ENCODE data around the gene DOK4. TPM values are rescaled to one million over a fixed set of nuclear protein-coding genes. Genes with fewer than 3 reads are reported as not detected.
A peak's percentile ranks its signal among the peaks of the same experiment; 100 is the strongest.
"Not testable (repeated sequence)": the region's sequence is repeated elsewhere in the genome, so short reads cannot be mapped to it uniquely, and the experiment has no call there.

Gene DOK4
- total RNA-seq, 1 experiment from 2014 or later: 23.0 TPM

- Mint-ChIP-seq H3K9me3 (ENCODE audit: low read depth, unreplicated experiment) (no peaks in the 10 kb centered on the region), H3K27ac (ENCODE audit: unreplicated experiment) (no peak overlapping the region), H3K4me1 (ENCODE audit: low read depth, unreplicated experiment) (peaks cover 9% of the 10 kb centered on the region), H3K27me3 (ENCODE audit: unreplicated experiment) (peaks cover 61% of the 10 kb centered on the region), H3K4me3 (ENCODE audit: low read depth, unreplicated experiment) (no peak overlapping the region), H3K36me3 (ENCODE audit: insufficient read depth, unreplicated experiment) (no peaks in the 10 kb centered on the region)
- TF ChIP-seq CTCF (IDR thresholded peaks at IDR 0.05; ENCODE audit: unreplicated experiment): no peak
- intact Hi-C loops (cut with micrococcal nuclease; ENCODE audit: unreplicated experiment): no loop called here
- DNase-seq: no peak
- CTCF ChIA-PET: interaction anchor here (0.8 kb wide), 1 partner anchor 44 kb away, joined by 8 read pairs; no protein-coding TSS in a partner anchor
- BruUV-seq (replicated peaks): no TSS peak
Observed at GRCh38 chr16:57502048-57502775, 15.9 kb upstream of the DOK4 start.

DNA sequence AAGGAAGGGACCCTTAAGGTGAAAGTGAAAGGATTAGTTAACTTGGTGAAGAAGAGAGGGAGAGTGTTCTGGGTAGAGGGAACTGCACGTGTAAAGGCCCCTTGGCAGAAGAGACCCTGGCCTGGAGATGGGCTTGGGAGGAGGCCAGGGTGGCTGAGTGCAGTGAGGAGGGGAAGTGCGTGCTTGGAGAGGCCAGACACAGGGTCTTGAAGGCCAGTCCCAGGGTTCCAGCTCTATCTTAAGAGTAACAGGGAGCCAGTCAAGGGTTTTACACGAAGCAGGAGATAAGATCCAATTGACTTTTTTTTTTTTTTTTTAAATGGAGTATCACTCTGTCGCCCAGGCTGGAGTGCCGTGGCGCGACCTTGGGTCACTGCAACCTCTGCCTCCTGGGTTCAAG lies 15.2 kb upstream of the DOK4 start:
- CTCF ChIA-PET: interaction anchor here (0.5 to 0.8 kb wide), 2 partner anchors 45 to 711 kb away, joined by 6 to 8 read pairs; no protein-coding TSS in a partner anchor
- no peak overlapping the region for H3K27ac Mint-ChIP-seq (ENCODE audit: unreplicated experiment)
- H3K4me3 Mint-ChIP-seq (ENCODE audit: low read depth, unreplicated experiment): no peak overlapping the region
- no peaks in the 10 kb centered on the region for H3K36me3 Mint-ChIP-seq (ENCODE audit: insufficient read depth, unreplicated experiment)
- intact Hi-C loops (cut with micrococcal nuclease; ENCODE audit: unreplicated experiment): no loop called here
- BruUV-seq (replicated peaks): no TSS peak
- no peak for DNase-seq
- peaks cover 54% of the 10 kb centered on the region for H3K27me3 Mint-ChIP-seq (ENCODE audit: unreplicated experiment)
- H3K4me1 Mint-ChIP-seq (ENCODE audit: low read depth, unreplicated experiment): peaks cover 9% of the 10 kb centered on the region
- TF ChIP-seq CTCF (IDR thresholded peaks at IDR 0.05; ENCODE audit: unreplicated experiment): no peak
- no peaks in the 10 kb centered on the region for H3K9me3 Mint-ChIP-seq (ENCODE audit: low read depth, unreplicated experiment)

GRCh38 chr16:57500578-57501111 lies 14.4 kb upstream of the DOK4 start:
- CTCF ChIA-PET: interaction anchor here (0.7 kb wide), 1 partner anchor 222 kb away, joined by 4 read pairs; no protein-coding TSS in a partner anchor
- H3K27ac Mint-ChIP-seq (ENCODE audit: unreplicated experiment): no peak overlapping the region
- intact Hi-C loops (cut with micrococcal nuclease; ENCODE audit: unreplicated experiment): no loop called here

DNA sequence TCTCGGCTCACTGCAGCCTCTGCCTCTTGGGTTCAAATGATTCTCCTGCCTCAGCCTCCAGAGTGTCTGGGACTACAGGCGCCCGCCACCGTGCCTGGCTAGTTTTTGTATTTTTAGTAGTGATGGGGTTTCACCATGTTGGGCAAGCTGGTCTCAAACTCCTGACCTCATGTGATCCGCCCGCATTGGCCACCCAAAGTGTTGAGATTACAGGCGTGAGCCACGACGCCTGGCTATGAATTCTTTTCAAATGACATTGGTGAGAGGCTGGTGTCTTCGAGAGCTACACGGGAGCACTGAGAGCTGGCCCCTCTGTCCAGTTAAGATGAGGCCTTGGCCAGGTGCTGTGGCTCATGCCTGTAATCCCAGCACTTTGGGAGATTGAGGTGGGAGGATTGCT lies 13.6 kb upstream of the DOK4 start:
- H3K27me3 Mint-ChIP-seq (ENCODE audit: unreplicated experiment): peaks cover 43% of the 10 kb centered on the region
- intact Hi-C loops (cut with micrococcal nuclease; ENCODE audit: unreplicated experiment): not testable (repeated sequence)
- CTCF ChIA-PET: interaction anchor here (0.7 kb wide), 1 partner anchor 268 kb away, joined by 3 read pairs; no protein-coding TSS in a partner anchor

More at GRCh38 chr16:57500578-57501111, 14.4 kb upstream of the DOK4 start:
- Mint-ChIP-seq H3K36me3 (ENCODE audit: insufficient read depth, unreplicated experiment) (no peaks in the 10 kb centered on the region), H3K9me3 (ENCODE audit: low read depth, unreplicated experiment) (no peaks in the 10 kb centered on the region), H3K4me1 (ENCODE audit: low read depth, unreplicated experiment) (peaks cover 9% of the 10 kb centered on the region), H3K4me3 (ENCODE audit: low read depth, unreplicated experiment) (no peak overlapping the region), H3K27me3 (ENCODE audit: unreplicated experiment) (peaks cover 45% of the 10 kb centered on the region)
- no TSS peak for BruUV-seq (replicated peaks)
- peak; percentile 26 for DNase-seq
- no peak for TF ChIP-seq CTCF (IDR thresholded peaks at IDR 0.05; ENCODE audit: unreplicated experiment)

DNA sequence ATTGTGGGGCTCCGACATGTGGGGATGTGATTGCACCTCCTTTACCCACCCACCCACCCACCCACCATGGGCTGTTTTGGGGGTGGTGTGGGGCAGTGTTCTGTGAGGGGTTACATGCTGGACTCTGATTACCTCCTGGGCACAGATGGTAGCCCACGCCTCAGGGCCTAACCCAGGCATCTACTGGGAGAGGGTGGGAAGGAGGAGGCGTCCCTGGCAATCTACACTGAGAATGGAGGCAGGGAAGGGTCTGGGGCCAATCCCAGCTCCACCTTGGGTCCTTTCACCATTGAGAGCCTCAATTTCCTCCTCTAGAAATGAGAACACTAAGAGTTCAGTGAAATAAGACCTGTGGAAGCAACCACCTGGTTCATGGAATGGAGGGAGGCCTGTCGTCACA lies 11.7 kb upstream of the DOK4 start:
- H3K27ac Mint-ChIP-seq (ENCODE audit: unreplicated experiment): no peak overlapping the region
- no TSS peak for BruUV-seq (replicated peaks)
- DNase-seq: no peak
- no peak overlapping the region for H3K4me3 Mint-ChIP-seq (ENCODE audit: low read depth, unreplicated experiment)
- TF ChIP-seq CTCF (IDR thresholded peaks at IDR 0.05; ENCODE audit: unreplicated experiment): no peak
- H3K27me3 Mint-ChIP-seq (ENCODE audit: unreplicated experiment): peaks cover 42% of the 10 kb centered on the region
- H3K36me3 Mint-ChIP-seq (ENCODE audit: insufficient read depth, unreplicated experiment): no peaks in the 10 kb centered on the region
- intact Hi-C loops (cut with micrococcal nuclease; ENCODE audit: unreplicated experiment): no loop called here
- no peaks in the 10 kb centered on the region for H3K9me3 Mint-ChIP-seq (ENCODE audit: low read depth, unreplicated experiment)
- CTCF ChIA-PET: no interaction called here
- peaks cover 9% of the 10 kb centered on the region for H3K4me1 Mint-ChIP-seq (ENCODE audit: low read depth, unreplicated experiment)

More for the DNA sequence above, 13.6 kb upstream of the DOK4 start:
- BruUV-seq (replicated peaks); H3K9me3 Mint-ChIP-seq (ENCODE audit: low read depth, unreplicated experiment); H3K27ac Mint-ChIP-seq (ENCODE audit: unreplicated experiment); H3K36me3 Mint-ChIP-seq (ENCODE audit: insufficient read depth, unreplicated experiment); DNase-seq; H3K4me1 Mint-ChIP-seq (ENCODE audit: low read depth, unreplicated experiment); H3K4me3 Mint-ChIP-seq (ENCODE audit: low read depth, unreplicated experiment): not testable (repeated sequence)
